PC-3 (cell line): ENCODE measurements around the gene IRAK3. TPM values are rescaled to one million over a fixed set of nuclear protein-coding genes. Genes with fewer than 3 reads are reported as not detected.
"Not testable (repeated sequence)": the region's sequence is repeated elsewhere in the genome, so short reads cannot be mapped to it uniquely, and the experiment has no call there.

Source experiments
- ATAC-seq: fragments of 200-7000 bp; cut with Tn5 transposase; 2 replicates; pipeline ENCODE4 v1.9.1; 2020; ENCODE audit warnings: mild to moderate bottlenecking, moderate library complexity
- BruUV-seq: library from RNA; stranded (reverse); fragments of 400-500 nt; replicated peaks from 2 replicates; lab custom pipeline; 2021; lab: Mats Ljungman, UMichigan
- CTCF ChIA-PET: fragments of 300-600 bp; sonication (Branson Sonifier 250); formaldehyde crosslinking; loops from one replicate; lab custom pipeline; 2022; ENCODE audit warnings: antibody characterized with exemption; lab: Charles Lee
- POLR2A ChIA-PET: fragments of 300-600 bp; sonication (Branson Sonifier 250); formaldehyde crosslinking; loops from one replicate; lab custom pipeline; 2022; ENCODE audit warnings: antibody characterized with exemption; ENCODE audit not compliant: unreplicated experiment; lab: Charles Lee
- DNase-seq: peaks from one replicate; pipeline ENCODE4 v3.0.0-alpha.2; 2015
- H2AFZ ChIP-seq: fragments of 300-600 bp; sonication (generic); 2 replicates; pipeline ENCODE4 v1.6.0; 2016; ENCODE audit warnings: antibody characterized with exemption, low read length
- H3F3A ChIP-seq: fragments of 300-600 bp; sonication (generic); one replicate; pipeline ENCODE4 v1.6.0; 2017; ENCODE audit warnings: antibody characterized with exemption, low read length, control low read depth, mild to moderate bottlenecking; ENCODE audit not compliant: unreplicated experiment
- H3K27ac ChIP-seq: fragments of 300-600 bp; sonication (generic); 2 replicates; pipeline ENCODE4 v1.5.1; 2016; ENCODE audit warnings: mild to moderate bottlenecking, low read length
- H3K27me3 ChIP-seq: fragments of 300-600 bp; sonication (generic); 2 replicates; pipeline ENCODE4 v1.6.1; 2016; ENCODE audit warnings: low read length, mixed read lengths
- H3K36me3 ChIP-seq: fragments of 300-600 bp; sonication (generic); 2 replicates; pipeline ENCODE4 v1.6.1; 2016; ENCODE audit warnings: low read depth, mixed run types, low read length, mixed read lengths
- H3K4me1 ChIP-seq: fragments of 300-600 bp; sonication (generic); 2 replicates; pipeline ENCODE4 v1.5.1; 2016; ENCODE audit warnings: low read length; ENCODE audit not compliant: insufficient read depth
- H3K4me2 ChIP-seq: fragments of 300-600 bp; sonication (generic); 2 replicates; pipeline ENCODE4 v1.6.0; 2016; ENCODE audit warnings: low read length
- H3K4me3 ChIP-seq: fragments of 300-600 bp; sonication (generic); 2 replicates; pipeline ENCODE4 v1.5.1; 2016; ENCODE audit warnings: mild to moderate bottlenecking, low read length, mixed read lengths
- H3K79me2 ChIP-seq: fragments of 300-600 bp; sonication (generic); 2 replicates; pipeline ENCODE4 v1.6.1; 2017; ENCODE audit warnings: low read length, mixed read lengths
- H3K9ac ChIP-seq: fragments of 300-600 bp; sonication (generic); 2 replicates; pipeline ENCODE4 v1.6.0; 2016; ENCODE audit warnings: mild to moderate bottlenecking, low read length
- H3K9me2 ChIP-seq: fragments of 300-600 bp; sonication (generic); replicated peaks from 2 replicates; pipeline ENCODE4 v1.6.1; 2016; ENCODE audit warnings: mixed run types, low read length, mixed read lengths
- H3K9me3 ChIP-seq: fragments of 300-600 bp; sonication (generic); 2 replicates; pipeline ENCODE4 v1.6.1; 2016; ENCODE audit warnings: low read length, mixed read lengths
- H4K20me1 ChIP-seq: fragments of 300-600 bp; sonication (generic); 2 replicates; pipeline ENCODE4 v1.6.1; 2016; ENCODE audit warnings: low read length, mixed read lengths
- EZH2 ChIP-seq: fragments of 300-600 bp; sonication (generic); IDR thresholded peaks from one replicate; pipeline ENCODE4 v1.6.1; 2017; ENCODE audit warnings: antibody characterized with exemption, mild to moderate bottlenecking, low read length; ENCODE audit not compliant: unreplicated experiment
- EZH2phosphoT487 ChIP-seq: fragments of 300-600 bp; sonication (generic); IDR thresholded peaks from 2 replicates; pipeline ENCODE4 v1.6.1; 2018; ENCODE audit warnings: mild to moderate bottlenecking, antibody characterized with exemption, low read length, borderline replicate concordance
- intact Hi-C: fragments of 100-400 bp; cut with micrococcal nuclease; formaldehyde crosslinking; loops from 2 replicates; pipeline ENCODE4 v1.9.0; 2023
- total RNA-seq: library from RNA; depleted of rRNA; stranded (reverse); fragments of >200 nt; gene quantifications from 2 replicates; pipeline ENCODE4 v1.2.3, GENCODE V29; 2014
- TF ChIP-seq, protein P1 (sequence below): fragments of 300-600 bp; sonication (generic); conservative IDR thresholded peaks from 2 replicates; pipeline ENCODE4 v1.5.1; 2017; ENCODE audit warnings: antibody characterized with exemption, low read depth, mild to moderate bottlenecking, low read length

Gene IRAK3
- total RNA-seq, 1 experiment from 2014 or later, result not detected

DNA sequence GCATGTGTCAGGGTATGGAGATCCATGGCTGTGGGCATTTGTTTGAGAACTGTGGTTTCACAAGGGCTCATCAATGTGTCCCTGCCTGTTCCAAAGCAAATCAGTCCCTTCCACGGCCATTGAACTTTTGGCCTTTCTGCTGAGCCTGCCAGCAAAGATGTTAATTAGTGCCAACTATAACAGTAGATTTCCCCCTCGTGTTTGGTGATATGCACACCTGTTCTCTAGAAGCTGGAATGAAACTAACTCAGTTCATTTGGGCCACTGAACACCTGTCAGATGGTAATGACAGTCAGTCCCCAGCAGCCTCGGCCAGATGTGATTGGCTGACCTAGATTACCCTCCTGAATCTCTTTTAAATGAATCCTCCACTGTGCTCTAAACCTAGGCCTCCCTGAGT is 43.2 kb downstream of the IRAK3 start:
- Histone ChIP-seq H3K4me2 (no peak overlapping the region), H3K9me3 (no peaks in the 10 kb centered on the region), H3K9ac (no peak overlapping the region), H3K27ac (no peak overlapping the region), H3K36me3 (no peaks in the 10 kb centered on the region), H2AFZ (no peak overlapping the region), H4K20me1 (no peaks in the 10 kb centered on the region), H3K9me2 (no peaks in the 10 kb centered on the region), H3K4me3 (no peak overlapping the region), H3F3A (no peaks in the 10 kb centered on the region), H3K79me2 (no peaks in the 10 kb centered on the region), H3K4me1 (no peaks in the 10 kb centered on the region), H3K27me3 (peaks cover 7% of the 10 kb centered on the region; the same call in 1 of the 2 replicates)
- ATAC-seq, result no peak
- ChIA-PET CTCF (no interaction called here), POLR2A (no interaction called here)
- TF ChIP-seq, protein P1, sequence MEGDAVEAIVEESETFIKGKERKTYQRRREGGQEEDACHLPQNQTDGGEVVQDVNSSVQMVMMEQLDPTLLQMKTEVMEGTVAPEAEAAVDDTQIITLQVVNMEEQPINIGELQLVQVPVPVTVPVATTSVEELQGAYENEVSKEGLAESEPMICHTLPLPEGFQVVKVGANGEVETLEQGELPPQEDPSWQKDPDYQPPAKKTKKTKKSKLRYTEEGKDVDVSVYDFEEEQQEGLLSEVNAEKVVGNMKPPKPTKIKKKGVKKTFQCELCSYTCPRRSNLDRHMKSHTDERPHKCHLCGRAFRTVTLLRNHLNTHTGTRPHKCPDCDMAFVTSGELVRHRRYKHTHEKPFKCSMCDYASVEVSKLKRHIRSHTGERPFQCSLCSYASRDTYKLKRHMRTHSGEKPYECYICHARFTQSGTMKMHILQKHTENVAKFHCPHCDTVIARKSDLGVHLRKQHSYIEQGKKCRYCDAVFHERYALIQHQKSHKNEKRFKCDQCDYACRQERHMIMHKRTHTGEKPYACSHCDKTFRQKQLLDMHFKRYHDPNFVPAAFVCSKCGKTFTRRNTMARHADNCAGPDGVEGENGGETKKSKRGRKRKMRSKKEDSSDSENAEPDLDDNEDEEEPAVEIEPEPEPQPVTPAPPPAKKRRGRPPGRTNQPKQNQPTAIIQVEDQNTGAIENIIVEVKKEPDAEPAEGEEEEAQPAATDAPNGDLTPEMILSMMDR, result no peak
- TF ChIP-seq EZH2phosphoT487 (no peak), EZH2 (no peak)
- intact Hi-C loops, result no loop called here
- BruUV-seq, result no TSS peak
- DNase-seq, result no peak

DNA sequence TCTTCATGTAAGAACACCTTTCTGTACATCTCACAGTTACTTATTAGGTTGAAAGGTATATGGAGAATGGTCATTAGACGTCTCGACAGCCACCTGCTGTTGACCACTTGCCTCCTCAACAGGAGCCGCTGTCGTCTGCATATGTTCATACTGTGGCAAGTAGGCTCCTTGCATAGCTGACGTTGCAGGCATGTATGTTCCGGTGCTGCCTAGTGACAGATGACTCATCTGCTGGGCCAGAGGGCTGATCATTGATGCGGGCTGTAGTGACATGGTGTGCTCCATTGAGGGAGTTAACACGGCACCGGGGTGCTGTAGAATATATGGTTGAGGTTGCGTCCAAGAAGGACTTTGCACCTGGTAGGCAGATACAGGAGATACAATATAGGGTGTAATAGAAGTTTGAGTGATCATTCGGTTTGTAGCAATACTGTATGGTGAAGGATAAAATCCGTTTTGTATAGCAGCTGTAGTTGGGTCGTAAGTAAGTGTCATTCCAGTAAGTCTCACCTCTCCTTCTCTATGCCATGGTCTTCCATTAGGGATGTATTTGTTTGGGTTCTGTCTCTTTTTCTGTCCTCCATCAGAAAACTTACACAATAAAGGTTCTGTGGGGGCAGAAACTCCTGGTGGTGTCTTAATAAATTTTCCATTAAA is 45.2 kb downstream of the IRAK3 start:
- intact Hi-C loops, ATAC-seq: not testable (repeated sequence)

DNA sequence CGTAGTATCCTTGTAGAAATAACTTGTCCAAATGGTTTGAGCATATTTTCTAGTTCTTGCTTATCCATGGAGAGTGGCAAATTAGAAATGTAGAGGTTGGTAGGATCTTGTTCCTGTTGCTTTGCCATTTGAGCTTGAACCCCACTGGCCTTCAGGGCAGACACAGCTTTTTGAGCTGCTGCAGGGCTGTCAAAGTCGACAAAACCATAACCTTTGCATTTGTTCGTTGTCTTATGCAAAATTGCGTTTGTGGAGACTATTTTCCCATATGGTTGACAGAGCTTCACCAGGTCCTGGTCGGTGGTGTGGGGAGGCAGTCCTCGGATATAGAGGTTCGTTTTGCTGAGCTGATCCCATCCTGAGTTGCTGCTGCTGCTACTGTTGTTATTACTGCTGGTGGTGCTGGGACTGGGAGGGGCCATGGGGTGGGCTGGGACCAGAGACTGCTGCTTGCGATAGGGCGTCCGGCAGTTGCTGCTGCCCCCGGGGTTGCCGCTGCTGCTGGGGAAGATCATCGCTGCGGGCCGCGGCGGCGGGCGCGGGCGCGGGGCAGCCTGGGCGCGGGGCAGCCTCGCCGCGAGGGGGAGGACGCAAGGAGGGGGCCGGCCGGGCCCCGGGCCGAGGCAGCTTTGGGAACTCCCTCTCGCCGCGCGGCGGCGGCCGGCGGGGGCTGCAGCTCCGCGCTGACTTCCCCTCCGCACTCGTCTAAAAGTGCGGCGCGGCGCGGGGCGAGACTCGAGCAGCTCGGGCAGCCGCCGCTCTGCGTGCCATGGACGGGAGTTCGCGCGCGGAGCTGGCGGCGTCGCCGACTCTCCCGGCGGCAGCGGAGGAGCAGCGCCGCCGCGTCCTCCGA is 46.0 kb downstream of the IRAK3 start:
- H3K27me3 ChIP-seq, H3K27ac ChIP-seq, BruUV-seq, H2AFZ ChIP-seq, DNase-seq, H3K9ac ChIP-seq, H3K4me2 ChIP-seq, H3K79me2 ChIP-seq, H3K9me3 ChIP-seq, POLR2A ChIA-PET, H3K9me2 ChIP-seq, H3K4me1 ChIP-seq, ATAC-seq, intact Hi-C loops, H4K20me1 ChIP-seq, H3K36me3 ChIP-seq, H3F3A ChIP-seq, H3K4me3 ChIP-seq, CTCF ChIA-PET: not testable (repeated sequence)

More for the DNA sequence above, 45.2 kb downstream of the IRAK3 start:
- H3K9me2 ChIP-seq, CTCF ChIA-PET, H3K9ac ChIP-seq, H3K4me1 ChIP-seq, POLR2A ChIA-PET, H3F3A ChIP-seq, H3K9me3 ChIP-seq, H3K27me3 ChIP-seq, H2AFZ ChIP-seq, H3K79me2 ChIP-seq, DNase-seq, H3K4me2 ChIP-seq, H3K27ac ChIP-seq, H3K4me3 ChIP-seq, H4K20me1 ChIP-seq, H3K36me3 ChIP-seq, BruUV-seq: not testable (repeated sequence)
